SK-N-SH treated with all-trans-retinoic acid at 6 μM for 48 hours (cell line): ENCODE data around the gene POMC.
A peak's percentile ranks its signal among the peaks of the same experiment; 100 is the strongest.

Experiments used
- ATAC-seq: fragments of 200-7000 bp; cut with Tn5 transposase; 3 replicates; pipeline ENCODE4 v1.9.1; 2020; ENCODE audit warnings: mild to moderate bottlenecking, moderate library complexity
- ARNTL ChIP-seq: fragments of 450-650 bp; formaldehyde crosslinking; IDR thresholded peaks from 2 replicates; pipeline ENCODE4 v1.5.0; 2020; ENCODE audit warnings: low read depth, mild to moderate bottlenecking, moderate library complexity, borderline replicate concordance
- CSDC2 ChIP-seq: fragments of 250-450 bp; sonication (Bioruptor Pico); IDR thresholded peaks from 2 replicates; pipeline ENCODE4 v1.5.0; 2020; ENCODE audit warnings: mild to moderate bottlenecking, moderate library complexity
- GLIS3 ChIP-seq: fragments of 250-450 bp; sonication (Bioruptor Pico); IDR thresholded peaks from 2 replicates; pipeline ENCODE4 v1.5.0; 2020; ENCODE audit warnings: mild to moderate bottlenecking, moderate library complexity
- ISL1 ChIP-seq: fragments of 250-450 bp; sonication (Bioruptor Pico); IDR thresholded peaks from 2 replicates; pipeline ENCODE4 v2.1.2; 2022; ENCODE audit warnings: mild to moderate bottlenecking, moderate library complexity
- OSR1 ChIP-seq: fragments of 250-450 bp; sonication (Bioruptor Pico); IDR thresholded peaks from 2 replicates; pipeline ENCODE4 v1.8.0; 2022; ENCODE audit warnings: moderate library complexity, mild to moderate bottlenecking, inconsistent platforms
- PPARA ChIP-seq: fragments of 250-450 bp; sonication (Bioruptor Pico); IDR thresholded peaks from 2 replicates; pipeline ENCODE4 v1.5.0; 2020; ENCODE audit warnings: mild to moderate bottlenecking, borderline replicate concordance
- RARB ChIP-seq: fragments of 250-450 bp; sonication (Bioruptor Pico); IDR thresholded peaks from 2 replicates; pipeline ENCODE4 v1.8.0; 2021; ENCODE audit warnings: mild to moderate bottlenecking, moderate library complexity
- SNAI2 ChIP-seq: fragments of 250-450 bp; sonication (Bioruptor Pico); IDR thresholded peaks from 2 replicates; pipeline ENCODE4 v1.5.0; 2020; ENCODE audit warnings: mild to moderate bottlenecking, moderate library complexity
- TCF4 ChIP-seq: fragments of 250-450 bp; sonication (Bioruptor Pico); IDR thresholded peaks from 2 replicates; pipeline ENCODE4 v1.8.0; 2021; ENCODE audit warnings: mild to moderate bottlenecking, moderate library complexity, borderline replicate concordance
- TOX ChIP-seq: fragments of 250-450 bp; sonication (Bioruptor Pico); IDR thresholded peaks from 2 replicates; pipeline ENCODE4 v1.8.0; 2021; ENCODE audit warnings: mild to moderate bottlenecking, moderate library complexity, borderline replicate concordance
- ZC3H10 ChIP-seq: fragments of 250-450 bp; sonication (Bioruptor Pico); IDR thresholded peaks from 2 replicates; pipeline ENCODE4 v1.5.1; 2021; ENCODE audit warnings: mild to moderate bottlenecking, moderate library complexity
- ZFP3 ChIP-seq: fragments of 250-450 bp; sonication (Bioruptor Pico); IDR thresholded peaks from 2 replicates; pipeline ENCODE4 v1.5.0; 2020; ENCODE audit warnings: mild to moderate bottlenecking, moderate library complexity
- ZFP30 ChIP-seq: fragments of 450-650 bp; formaldehyde crosslinking; IDR thresholded peaks from 2 replicates; pipeline ENCODE4 v1.5.0; 2022; ENCODE audit warnings: mild to moderate bottlenecking, moderate library complexity
- ZNF565 ChIP-seq: fragments of 450-650 bp; formaldehyde crosslinking; conservative IDR thresholded peaks from 2 replicates; pipeline ENCODE4 v1.5.0; 2020; ENCODE audit warnings: low read depth, mild to moderate bottlenecking, moderate library complexity
- ZNF8 ChIP-seq: fragments of 450-650 bp; formaldehyde crosslinking; IDR thresholded peaks from 2 replicates; pipeline ENCODE4 v1.5.0; 2020; ENCODE audit warnings: mild to moderate bottlenecking, moderate library complexity
- TF ChIP-seq, protein P1 (sequence below): fragments of 250-450 bp; sonication (Bioruptor Pico); IDR thresholded peaks from 2 replicates; pipeline ENCODE4 v1.5.1; 2020; ENCODE audit warnings: low read depth, mild to moderate bottlenecking, moderate library complexity
- TF ChIP-seq, protein P2 (sequence below): fragments of 250-450 bp; sonication (Bioruptor Pico); IDR thresholded peaks from 2 replicates; pipeline ENCODE4 v1.8.0; 2021; ENCODE audit warnings: low read depth, mild to moderate bottlenecking, moderate library complexity, borderline replicate concordance
- TF ChIP-seq, protein P3 (sequence below): fragments of 250-450 bp; sonication (Bioruptor Pico); IDR thresholded peaks from 2 replicates; pipeline ENCODE4 v1.8.0; 2020; ENCODE audit warnings: mild to moderate bottlenecking, moderate library complexity, borderline replicate concordance
- TF ChIP-seq, protein P4 (sequence below): fragments of 250-450 bp; sonication (Bioruptor Pico); IDR thresholded peaks from 2 replicates; pipeline ENCODE4 v1.5.0; 2020; ENCODE audit warnings: mild to moderate bottlenecking, moderate library complexity
- TF ChIP-seq, protein P5 (sequence below): fragments of 250-450 bp; sonication (Bioruptor Pico); IDR thresholded peaks from 2 replicates; pipeline ENCODE4 v1.5.1; 2021; ENCODE audit warnings: mild to moderate bottlenecking, moderate library complexity

The POMC gene

DNA sequence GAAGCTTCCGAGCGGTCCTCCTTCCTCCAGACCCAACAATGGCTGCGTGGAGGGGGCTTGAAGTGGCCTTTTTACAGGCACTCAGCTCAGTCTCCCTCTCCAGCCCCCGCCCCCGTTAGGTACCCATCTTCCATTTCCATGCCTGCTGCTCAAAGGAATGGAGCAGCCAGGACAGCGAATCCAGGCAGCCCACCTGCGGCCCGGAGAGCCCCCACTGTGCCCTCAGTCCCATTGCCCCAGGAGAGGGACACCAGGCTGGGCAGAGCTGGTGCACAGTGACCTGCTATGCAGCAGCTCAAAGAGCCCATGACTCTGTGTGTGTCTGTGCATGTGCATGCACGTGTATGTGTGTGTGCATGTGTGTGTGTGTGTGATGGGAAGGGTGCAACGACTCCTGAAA, 10.6 kb upstream of the POMC start:
- ATAC-seq: no peak
- TF ChIP-seq, protein P1, sequence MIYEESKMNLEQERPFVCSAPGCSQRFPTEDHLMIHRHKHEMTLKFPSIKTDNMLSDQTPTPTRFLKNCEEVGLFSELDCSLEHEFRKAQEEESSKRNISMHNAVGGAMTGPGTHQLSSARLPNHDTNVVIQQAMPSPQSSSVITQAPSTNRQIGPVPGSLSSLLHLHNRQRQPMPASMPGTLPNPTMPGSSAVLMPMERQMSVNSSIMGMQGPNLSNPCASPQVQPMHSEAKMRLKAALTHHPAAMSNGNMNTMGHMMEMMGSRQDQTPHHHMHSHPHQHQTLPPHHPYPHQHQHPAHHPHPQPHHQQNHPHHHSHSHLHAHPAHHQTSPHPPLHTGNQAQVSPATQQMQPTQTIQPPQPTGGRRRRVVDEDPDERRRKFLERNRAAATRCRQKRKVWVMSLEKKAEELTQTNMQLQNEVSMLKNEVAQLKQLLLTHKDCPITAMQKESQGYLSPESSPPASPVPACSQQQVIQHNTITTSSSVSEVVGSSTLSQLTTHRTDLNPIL: no peak
- TF ChIP-seq TOX (CRISPR knock-in tag) (no peak), ZC3H10 (no peak), ZNF565 (no peak), GLIS3 (CRISPR knock-in tag) (no peak), TCF4 (no peak), RARB (no peak), ZFP30 (no peak), ISL1 (CRISPR knock-in tag) (no peak), ZNF8 (CRISPR knock-in tag) (no peak), PPARA (CRISPR knock-in tag) (no peak), ARNTL (no peak), ZFP3 (CRISPR knock-in tag) (no peak), OSR1 (CRISPR knock-in tag) (no peak), CSDC2 (CRISPR knock-in tag) (no peak), SNAI2 (CRISPR knock-in tag) (no peak)
- TF ChIP-seq, protein P2, sequence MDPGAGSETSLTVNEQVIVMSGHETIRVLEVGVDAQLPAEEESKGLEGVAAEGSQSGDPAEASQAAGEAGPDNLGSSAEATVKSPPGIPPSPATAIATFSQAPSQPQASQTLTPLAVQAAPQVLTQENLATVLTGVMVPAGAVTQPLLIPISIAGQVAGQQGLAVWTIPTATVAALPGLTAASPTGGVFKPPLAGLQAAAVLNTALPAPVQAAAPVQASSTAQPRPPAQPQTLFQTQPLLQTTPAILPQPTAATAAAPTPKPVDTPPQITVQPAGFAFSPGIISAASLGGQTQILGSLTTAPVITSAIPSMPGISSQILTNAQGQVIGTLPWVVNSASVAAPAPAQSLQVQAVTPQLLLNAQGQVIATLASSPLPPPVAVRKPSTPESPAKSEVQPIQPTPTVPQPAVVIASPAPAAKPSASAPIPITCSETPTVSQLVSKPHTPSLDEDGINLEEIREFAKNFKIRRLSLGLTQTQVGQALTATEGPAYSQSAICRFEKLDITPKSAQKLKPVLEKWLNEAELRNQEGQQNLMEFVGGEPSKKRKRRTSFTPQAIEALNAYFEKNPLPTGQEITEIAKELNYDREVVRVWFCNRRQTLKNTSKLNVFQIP: no peak
- TF ChIP-seq, protein P3, sequence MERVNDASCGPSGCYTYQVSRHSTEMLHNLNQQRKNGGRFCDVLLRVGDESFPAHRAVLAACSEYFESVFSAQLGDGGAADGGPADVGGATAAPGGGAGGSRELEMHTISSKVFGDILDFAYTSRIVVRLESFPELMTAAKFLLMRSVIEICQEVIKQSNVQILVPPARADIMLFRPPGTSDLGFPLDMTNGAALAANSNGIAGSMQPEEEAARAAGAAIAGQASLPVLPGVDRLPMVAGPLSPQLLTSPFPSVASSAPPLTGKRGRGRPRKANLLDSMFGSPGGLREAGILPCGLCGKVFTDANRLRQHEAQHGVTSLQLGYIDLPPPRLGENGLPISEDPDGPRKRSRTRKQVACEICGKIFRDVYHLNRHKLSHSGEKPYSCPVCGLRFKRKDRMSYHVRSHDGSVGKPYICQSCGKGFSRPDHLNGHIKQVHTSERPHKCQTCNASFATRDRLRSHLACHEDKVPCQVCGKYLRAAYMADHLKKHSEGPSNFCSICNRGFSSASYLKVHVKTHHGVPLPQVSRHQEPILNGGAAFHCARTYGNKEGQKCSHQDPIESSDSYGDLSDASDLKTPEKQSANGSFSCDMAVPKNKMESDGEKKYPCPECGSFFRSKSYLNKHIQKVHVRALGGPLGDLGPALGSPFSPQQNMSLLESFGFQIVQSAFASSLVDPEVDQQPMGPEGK: no peak
- TF ChIP-seq, protein P4, sequence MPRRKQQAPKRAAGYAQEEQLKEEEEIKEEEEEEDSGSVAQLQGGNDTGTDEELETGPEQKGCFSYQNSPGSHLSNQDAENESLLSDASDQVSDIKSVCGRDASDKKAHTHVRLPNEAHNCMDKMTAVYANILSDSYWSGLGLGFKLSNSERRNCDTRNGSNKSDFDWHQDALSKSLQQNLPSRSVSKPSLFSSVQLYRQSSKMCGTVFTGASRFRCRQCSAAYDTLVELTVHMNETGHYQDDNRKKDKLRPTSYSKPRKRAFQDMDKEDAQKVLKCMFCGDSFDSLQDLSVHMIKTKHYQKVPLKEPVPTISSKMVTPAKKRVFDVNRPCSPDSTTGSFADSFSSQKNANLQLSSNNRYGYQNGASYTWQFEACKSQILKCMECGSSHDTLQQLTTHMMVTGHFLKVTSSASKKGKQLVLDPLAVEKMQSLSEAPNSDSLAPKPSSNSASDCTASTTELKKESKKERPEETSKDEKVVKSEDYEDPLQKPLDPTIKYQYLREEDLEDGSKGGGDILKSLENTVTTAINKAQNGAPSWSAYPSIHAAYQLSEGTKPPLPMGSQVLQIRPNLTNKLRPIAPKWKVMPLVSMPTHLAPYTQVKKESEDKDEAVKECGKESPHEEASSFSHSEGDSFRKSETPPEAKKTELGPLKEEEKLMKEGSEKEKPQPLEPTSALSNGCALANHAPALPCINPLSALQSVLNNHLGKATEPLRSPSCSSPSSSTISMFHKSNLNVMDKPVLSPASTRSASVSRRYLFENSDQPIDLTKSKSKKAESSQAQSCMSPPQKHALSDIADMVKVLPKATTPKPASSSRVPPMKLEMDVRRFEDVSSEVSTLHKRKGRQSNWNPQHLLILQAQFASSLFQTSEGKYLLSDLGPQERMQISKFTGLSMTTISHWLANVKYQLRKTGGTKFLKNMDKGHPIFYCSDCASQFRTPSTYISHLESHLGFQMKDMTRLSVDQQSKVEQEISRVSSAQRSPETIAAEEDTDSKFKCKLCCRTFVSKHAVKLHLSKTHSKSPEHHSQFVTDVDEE (CRISPR knock-in tag): no peak
- TF ChIP-seq, protein P5, sequence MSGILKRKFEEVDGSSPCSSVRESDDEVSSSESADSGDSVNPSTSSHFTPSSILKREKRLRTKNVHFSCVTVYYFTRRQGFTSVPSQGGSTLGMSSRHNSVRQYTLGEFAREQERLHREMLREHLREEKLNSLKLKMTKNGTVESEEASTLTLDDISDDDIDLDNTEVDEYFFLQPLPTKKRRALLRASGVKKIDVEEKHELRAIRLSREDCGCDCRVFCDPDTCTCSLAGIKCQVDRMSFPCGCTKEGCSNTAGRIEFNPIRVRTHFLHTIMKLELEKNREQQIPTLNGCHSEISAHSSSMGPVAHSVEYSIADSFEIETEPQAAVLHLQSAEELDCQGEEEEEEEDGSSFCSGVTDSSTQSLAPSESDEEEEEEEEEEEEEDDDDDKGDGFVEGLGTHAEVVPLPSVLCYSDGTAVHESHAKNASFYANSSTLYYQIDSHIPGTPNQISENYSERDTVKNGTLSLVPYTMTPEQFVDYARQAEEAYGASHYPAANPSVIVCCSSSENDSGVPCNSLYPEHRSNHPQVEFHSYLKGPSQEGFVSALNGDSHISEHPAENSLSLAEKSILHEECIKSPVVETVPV (CRISPR knock-in tag): no peak

DNA sequence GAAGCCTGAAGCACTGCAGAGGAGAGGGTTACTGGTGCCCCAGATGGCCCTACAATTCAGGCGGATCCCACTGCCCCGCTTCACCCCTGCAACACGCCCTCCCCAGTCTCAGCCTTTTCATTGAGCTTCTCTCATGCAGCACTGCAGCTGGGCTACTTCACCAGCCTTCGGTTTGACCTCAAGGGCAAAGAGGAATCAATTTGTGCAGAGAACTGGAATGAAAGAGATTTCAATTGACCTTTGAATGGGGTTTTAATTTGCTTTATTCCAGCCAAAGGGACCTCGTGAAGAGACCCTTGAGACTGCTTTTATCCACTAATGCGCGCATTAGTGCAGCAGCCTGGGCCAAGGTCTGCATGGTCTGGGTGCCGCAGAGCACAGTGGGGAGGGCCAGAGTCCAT, 8.8 kb upstream of the POMC start:
- ATAC-seq: no peak
- TF ChIP-seq TCF4: peak; percentile 3; the same call in 1 of the 2 replicates
- no peak for TF ChIP-seq ARNTL
- TF ChIP-seq, all 23 proteins: peak for 1

DNA sequence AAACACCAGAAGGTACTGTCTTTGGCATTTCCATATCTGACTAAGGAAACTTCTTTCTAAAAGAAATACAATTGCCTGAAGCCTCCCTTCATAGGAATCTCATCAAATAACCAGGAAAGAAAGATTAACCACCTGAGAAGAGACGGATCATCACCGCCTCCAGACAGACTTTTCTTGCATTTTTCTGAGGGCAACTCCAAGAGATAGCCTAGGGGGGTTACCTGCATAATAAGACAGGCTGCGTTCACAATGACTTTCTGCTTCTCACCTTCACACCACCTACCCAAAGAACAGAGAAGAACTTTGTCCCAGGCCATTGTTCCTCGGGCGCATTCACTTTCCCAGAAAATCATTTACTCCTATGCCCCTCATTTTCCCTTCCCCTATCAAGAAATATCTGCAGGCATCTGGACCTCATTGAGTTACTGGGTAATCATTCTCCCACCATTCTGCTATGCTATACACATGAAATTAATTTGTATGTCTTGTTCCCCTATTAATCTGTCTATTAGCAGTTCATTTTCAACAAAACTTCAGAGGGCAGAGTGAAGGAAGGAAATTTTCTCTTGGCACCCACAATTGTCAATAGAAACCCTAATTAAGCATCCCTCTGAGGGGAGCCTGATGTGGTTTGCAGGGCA, 8.3 kb upstream of the POMC start:
- ATAC-seq: no peak
- TF ChIP-seq, protein P3: no peak
- TF ChIP-seq TCF4 (peak; percentile 67), CSDC2 (CRISPR knock-in tag) (no peak), GLIS3 (CRISPR knock-in tag) (no peak)
- TF ChIP-seq, protein P4 (CRISPR knock-in tag): 0 out of 2 replicates have a peak, but pooled peaks have one; percentile 47
